NCI-H748 treated with DMSO at 0.1 percent for 48 hours (cell line): ENCODE measurements around the gene RNF168.
A peak's percentile ranks its signal among the peaks of the same experiment; 100 is the strongest.
"Not testable (repeated sequence)": the region's sequence is repeated elsewhere in the genome, so short reads cannot be mapped to it uniquely, and the experiment has no call there.

ENCODE experiments used
- DNase-seq: peaks from one replicate; lab custom pipeline; 2025; lab: John Stamatoyannopoulos, UW

RNF168 gene

GRCh38 chr3:196503196-196504076 is at the start of gene RNF168:
Gene RNF168, minus strand, starts transcription at chr3:196503768. Its CDS starts 595 bp downstream, at chr3:196503173.
- peak; percentile 74 for DNase-seq

GRCh38 chr3:196552253-196552652 is 48.7 kb upstream of the RNF168 start:
- DNase-seq = no peak

- not testable (repeated sequence) for DNase-seq
These were observed 46.6 kb upstream of the RNF168 start for GRCh38 chr3:196550172-196550571.

GRCh38 chr3:196549312-196549711 is 45.7 kb upstream of the RNF168 start:
- DNase-seq = not testable (repeated sequence)

DNA sequence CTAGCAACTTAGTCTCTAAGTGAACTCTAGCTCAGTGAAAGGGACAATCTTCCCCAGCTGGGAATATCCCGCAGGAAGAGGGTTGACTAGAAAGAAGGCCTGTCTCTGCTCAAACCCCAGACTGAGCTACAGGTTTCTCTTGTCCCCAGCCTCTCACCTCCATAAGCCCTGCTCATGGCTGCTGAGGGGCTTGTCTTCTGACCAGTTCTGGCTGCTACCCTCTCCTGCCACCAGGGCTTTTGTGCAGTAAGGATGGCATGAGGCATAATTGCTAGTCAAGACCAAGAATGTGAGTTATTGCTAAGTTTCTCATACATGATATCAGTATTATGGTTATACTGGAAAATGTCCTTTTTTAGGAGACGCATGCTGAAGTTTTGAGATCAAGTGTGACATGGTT is 43.5 kb upstream of the RNF168 start:
- no peak for DNase-seq

- no peak for DNase-seq
These were observed 43.0 kb upstream of the RNF168 start for GRCh38 chr3:196546537-196546936.

GRCh38 chr3:196544491-196544992 is 41.0 kb upstream of the RNF168 start:
- DNase-seq = no peak

DNA sequence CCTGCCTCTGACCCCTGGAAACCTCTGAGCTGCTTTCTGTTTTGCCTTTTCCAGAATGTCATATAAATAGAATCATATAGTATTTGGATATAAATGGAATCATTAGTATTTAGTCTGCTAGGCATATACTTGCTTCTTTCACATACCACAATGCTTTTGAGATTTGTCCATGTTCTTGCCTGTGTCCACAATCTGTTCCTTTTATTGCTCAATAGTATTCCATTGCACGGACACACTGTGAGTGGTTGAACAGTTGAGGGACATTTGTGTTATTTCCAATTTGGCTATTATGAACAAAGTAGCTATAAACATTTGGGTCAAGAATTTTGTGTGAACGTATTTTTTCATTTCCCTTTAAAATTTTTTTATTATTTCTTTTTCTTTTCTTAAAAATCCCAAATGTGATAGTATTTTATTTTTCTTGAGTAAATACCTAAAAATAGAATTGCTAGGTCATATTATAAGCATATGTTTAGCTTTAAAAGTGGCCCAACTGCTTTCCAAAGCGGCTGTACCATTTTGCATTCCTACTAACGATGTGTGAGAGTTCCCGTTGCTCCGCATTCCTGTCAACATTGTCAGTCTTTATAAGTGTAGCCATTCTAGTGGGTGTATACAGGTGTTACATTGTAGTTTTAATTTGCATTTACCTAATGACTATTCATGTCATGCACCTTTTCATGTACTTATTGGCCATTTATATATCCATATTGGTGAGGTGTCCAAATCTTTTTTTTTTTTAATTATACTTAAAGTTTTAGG is 38.3 kb upstream of the RNF168 start:
- no peak for DNase-seq

DNA sequence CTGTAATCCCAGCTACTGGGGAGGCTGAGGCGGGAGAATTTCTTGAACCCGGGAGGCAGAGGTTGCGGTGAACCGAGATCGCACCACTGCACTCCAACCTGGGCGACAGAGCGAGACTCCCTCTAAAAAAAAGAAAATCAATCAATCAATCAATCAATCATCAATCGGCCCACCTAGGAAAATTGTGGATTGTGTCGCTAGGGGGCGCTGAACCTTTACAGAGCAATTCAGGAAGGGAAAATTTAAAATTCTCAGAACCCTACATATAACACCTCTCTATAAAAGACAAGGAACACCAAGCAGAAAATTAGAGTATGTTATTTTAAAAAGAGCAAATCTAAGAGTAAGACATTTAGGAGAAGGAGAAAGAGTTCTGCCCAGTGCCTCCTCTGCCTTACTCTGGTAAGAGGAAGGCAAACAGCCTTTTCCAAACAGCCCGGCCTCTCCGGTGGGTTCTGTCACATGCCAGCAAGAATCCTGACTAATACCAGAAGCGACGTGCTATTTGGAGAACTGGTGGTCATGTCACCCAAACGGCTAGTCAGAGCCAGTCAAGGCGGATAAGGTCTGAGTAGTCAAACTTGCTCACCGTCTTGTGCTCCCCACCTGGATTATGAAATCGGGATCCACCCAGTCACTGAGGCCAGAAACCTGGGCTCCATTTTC is 33.9 kb upstream of the RNF168 start:
- DNase-seq = no peak

GRCh38 chr3:196533260-196533681 is 29.7 kb upstream of the RNF168 start:
- DNase-seq = no peak

- DNase-seq = no peak
These were observed 27.9 kb upstream of the RNF168 start for GRCh38 chr3:196531418-196531817.

- peak; percentile 11 for DNase-seq
These were observed 25.2 kb upstream of the RNF168 start for GRCh38 chr3:196528639-196529233.

DNA sequence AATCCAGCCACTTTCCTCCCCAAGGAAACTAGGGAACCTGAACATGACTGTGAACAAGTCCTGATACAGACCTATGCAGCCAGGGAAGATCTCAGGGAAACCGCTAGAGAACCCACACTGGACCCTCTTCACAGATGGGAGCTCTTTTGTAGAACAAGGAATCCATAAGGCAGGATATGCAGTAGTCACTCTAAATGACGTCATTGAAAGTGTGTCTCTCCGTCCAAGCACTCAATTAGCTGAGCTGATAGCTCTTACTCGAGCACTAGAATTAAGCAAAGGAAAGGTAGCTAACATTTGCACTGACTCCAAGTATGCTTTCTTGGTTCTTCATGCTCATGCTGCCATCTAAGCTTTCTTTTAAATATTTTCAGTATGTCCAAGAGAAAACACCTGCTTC is 21.6 kb upstream of the RNF168 start:
- DNase-seq = no peak

- DNase-seq = no peak
These were observed 21.0 kb upstream of the RNF168 start for GRCh38 chr3:196524527-196524926.

DNA sequence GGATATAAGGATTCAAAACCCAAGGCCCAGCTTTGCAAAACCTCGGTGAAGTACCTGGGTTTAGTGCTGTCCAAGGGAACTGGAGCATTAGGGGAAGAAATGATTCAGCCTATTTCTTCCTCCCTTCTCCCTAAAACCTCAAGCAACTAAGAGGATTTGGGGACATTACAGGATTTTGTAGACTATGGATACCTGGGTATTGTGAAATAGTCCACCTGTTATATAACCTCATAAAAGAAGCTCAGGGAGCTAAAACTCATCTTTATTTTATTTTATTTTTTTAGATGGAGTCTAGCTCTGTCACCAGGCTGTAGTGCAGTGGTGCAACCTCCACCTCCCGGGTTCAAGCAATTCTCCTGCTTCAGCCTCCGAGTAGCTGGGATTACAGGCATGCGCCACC is 20.3 kb upstream of the RNF168 start:
- DNase-seq = no peak

GRCh38 chr3:196521291-196521690 is 17.7 kb upstream of the RNF168 start:
- DNase-seq = not testable (repeated sequence)

DNA sequence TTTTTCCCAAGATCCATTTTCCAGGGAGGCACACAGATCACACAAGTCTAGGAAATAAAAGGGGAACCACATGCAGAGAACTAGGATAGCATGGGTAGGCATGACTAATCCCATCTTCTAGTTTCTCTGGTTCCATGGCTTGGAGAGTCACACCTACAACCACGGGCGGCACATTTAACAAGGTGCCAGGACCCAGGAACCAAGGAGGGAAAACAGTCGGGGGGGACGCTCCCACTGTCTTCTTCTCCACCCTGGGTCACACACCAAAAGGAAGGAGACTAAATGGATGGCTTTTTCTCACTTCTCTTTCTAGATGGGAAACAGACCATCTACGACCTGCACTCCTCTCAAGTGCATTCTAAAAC is 16.1 kb upstream of the RNF168 start:
- no peak for DNase-seq

- no peak for DNase-seq
These were observed 15.6 kb upstream of the RNF168 start for GRCh38 chr3:196518966-196519717.

GRCh38 chr3:196517919-196518318 is 14.4 kb upstream of the RNF168 start:
- no peak for DNase-seq

DNA sequence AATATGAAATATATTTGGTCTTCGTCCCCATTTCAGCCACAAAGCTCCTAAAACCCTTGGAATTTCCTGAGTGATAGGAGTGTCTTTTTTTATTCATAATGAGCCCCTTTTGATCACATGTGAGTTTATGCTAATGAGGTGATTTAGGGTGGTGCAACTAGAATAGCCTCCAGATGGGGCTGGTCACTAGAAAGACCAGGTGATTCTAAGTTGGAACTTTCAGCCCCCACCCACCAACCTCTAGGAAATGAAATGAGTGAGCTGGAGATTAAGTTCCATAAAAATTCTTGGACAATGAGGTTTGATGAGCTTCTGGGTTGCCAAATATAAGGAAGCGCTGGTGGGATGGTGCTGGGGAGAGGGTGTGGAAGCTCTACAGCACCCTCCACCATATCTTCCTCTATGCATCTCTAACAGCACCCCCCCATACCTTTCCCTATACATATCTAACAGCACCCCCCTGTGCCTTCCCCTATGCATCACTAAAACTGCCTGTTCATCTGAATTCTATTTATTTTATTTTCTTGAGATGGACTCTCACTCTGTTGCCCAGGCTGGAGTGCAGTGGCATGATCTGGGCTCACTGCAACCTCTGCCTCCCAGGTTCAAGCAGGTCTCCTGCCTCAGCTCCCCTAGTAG is 13.7 kb upstream of the RNF168 start:
- no peak for DNase-seq
